Sigmoid colon (tissue), 7 donors: ENCODE data around the gene MTX3. TPM values are rescaled to one million over a fixed set of nuclear protein-coding genes. Genes with fewer than 3 reads are reported as not detected.

Experiments
- DNase-seq: peaks from one replicate; pipeline ENCODE4 v3.0.0-alpha.2; 2019
- H3K27ac ChIP-seq, 4 donors: fragments of 200-600 bp; sonication (generic); one replicate each; pipeline ENCODE4 v1.5.1; 2016 to 2019; ENCODE audit warnings: mild to moderate bottlenecking in 1 of 4
- H3K27me3 ChIP-seq, 3 donors: fragments of 200-600 bp; sonication (generic); one replicate each; pipeline ENCODE4 v1.5.1; 2019; ENCODE audit warnings: mild to moderate bottlenecking in 1 of 3
- H3K36me3 ChIP-seq, 4 donors: fragments of 200-600 bp; sonication (generic); one replicate each; pipeline ENCODE4 v1.5.1; 2016 to 2019
- H3K4me1 ChIP-seq, 4 donors: fragments of 200-600 bp; sonication (generic); one replicate each; pipeline ENCODE4 v1.5.1; 2017 to 2019
- H3K4me3 ChIP-seq, 4 donors: fragments of 200-600 bp; sonication (generic); one replicate each; pipeline ENCODE4 v1.5.1; 2017 to 2019; ENCODE audit warnings: mild to moderate bottlenecking in 2 of 4, moderate library complexity in 1 of 4
- H3K9me3 ChIP-seq, 4 donors: fragments of 200-600 bp in 3 of 4; sonication (generic) in 3 of 4; one replicate each; pipeline versions ENCODE4 v1.5.1 to v1.6.1; 2013 to 2019
- EP300 ChIP-seq, 4 donors: sonication (generic); formaldehyde crosslinking; IDR thresholded peaks; one replicate each; pipeline ENCODE4 v1.6.1; 2017; ENCODE audit warnings: antibody characterized with exemption in 4 of 4
- POLR2A ChIP-seq, 2 donors: fragments of 450-650 bp; IDR thresholded peaks; one replicate each; pipeline ENCODE4 v1.6.1; 2016; ENCODE audit warnings: antibody characterized with exemption in 2 of 2, mild to moderate bottlenecking in 2 of 2, moderate library complexity in 2 of 2
- POLR2AphosphoS5 ChIP-seq, 4 donors: sonication (generic); formaldehyde crosslinking; IDR thresholded peaks; one replicate each; pipeline ENCODE4 v1.6.1; 2017; ENCODE audit warnings: antibody characterized with exemption in 4 of 4
- WGBS, 2 donors: extraction: QIAGEN DNeasy Blood & Tissue Kit; methylation state at CpG; one replicate each; pipeline ENCODE4 v1.1.7; 2013; 5-methylcytosine and 5-hydroxymethylcytosine counted together
- intact Hi-C: fragments of 100-400 bp; cut with DNase I; formaldehyde crosslinking; loops from one replicate; pipeline ENCODE4 v1.15.1; 2023
- polyA plus RNA-seq, 3 donors: library from polyadenylated mRNA; stranded (reverse); fragments of 200-250 nt; gene quantifications; one replicate each; pipeline ENCODE4 v1.2.3, GENCODE V29; 2013
- total RNA-seq, 4 donors: library from RNA; depleted of rRNA; stranded (reverse); fragments of >200 nt; gene quantifications; one replicate each; pipeline ENCODE4 v1.1.0, GENCODE V29; 2016
- TF ChIP-seq, protein P1 (sequence below), 4 experiments: fragments of 450-650 bp in 3 of 4; fragments of 200-600 bp in 1 of 4; IDR thresholded peaks; one replicate each; pipeline ENCODE4 v1.5.1; 2016 to 2019; ENCODE audit warnings: antibody characterized with exemption in 4 of 4, mild to moderate bottlenecking in 3 of 4, moderate library complexity in 2 of 4
- donor health status: healthy with polysubstance abuse.
- donor health status: Bipolar disorder and iron deficiency.
- donor health status: healthy.

The MTX3 gene
- total and polyA plus RNA-seq, 7 donors: 1.8 to 18.3 (median 14.5) TPM

DNA sequence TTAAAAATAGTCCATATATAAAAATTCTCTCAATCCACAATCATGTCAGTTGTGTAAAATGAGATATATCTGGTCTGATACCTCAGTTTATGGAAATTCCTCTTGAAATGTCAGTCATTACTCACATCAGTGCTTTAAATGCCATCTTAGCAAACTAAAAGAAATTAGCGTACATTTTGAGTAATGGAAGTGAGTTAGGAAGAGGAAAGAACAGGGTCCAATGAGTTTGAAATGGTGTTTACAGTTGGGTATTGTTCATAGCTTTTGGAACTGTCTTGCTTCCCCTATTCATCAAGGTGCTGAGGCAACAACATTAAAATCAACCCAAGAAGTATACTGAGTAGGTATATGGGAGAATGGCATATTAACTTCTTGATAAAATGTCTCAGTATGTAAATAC, 8.7 kb upstream of the MTX3 start:
- 93 to 96% methylated on average over 1 of the region's 1 CpG for WGBS, 2 donors
- H3K4me1 ChIP-seq: no peaks in the 10 kb centered on the region
- H3K27ac ChIP-seq: no peak overlapping the region
- intact Hi-C loops: loop anchor here (10.0 kb wide), 1 partner anchor 305 kb away; no protein-coding TSS in a partner anchor
- no peaks in the 10 kb centered on the region for H3K9me3 ChIP-seq
- H3K27me3 ChIP-seq: no peaks in the 10 kb centered on the region
- DNase-seq: no peak
- no peaks in the 10 kb centered on the region for H3K36me3 ChIP-seq
- H3K4me3 ChIP-seq: no peak overlapping the region
- TF ChIP-seq POLR2AphosphoS5 (IDR thresholded peaks at IDR 0.05) (no peak), POLR2A (IDR thresholded peaks at IDR 0.05) (no peak), EP300 (IDR thresholded peaks at IDR 0.05) (no peak)
- TF ChIP-seq, protein P1, sequence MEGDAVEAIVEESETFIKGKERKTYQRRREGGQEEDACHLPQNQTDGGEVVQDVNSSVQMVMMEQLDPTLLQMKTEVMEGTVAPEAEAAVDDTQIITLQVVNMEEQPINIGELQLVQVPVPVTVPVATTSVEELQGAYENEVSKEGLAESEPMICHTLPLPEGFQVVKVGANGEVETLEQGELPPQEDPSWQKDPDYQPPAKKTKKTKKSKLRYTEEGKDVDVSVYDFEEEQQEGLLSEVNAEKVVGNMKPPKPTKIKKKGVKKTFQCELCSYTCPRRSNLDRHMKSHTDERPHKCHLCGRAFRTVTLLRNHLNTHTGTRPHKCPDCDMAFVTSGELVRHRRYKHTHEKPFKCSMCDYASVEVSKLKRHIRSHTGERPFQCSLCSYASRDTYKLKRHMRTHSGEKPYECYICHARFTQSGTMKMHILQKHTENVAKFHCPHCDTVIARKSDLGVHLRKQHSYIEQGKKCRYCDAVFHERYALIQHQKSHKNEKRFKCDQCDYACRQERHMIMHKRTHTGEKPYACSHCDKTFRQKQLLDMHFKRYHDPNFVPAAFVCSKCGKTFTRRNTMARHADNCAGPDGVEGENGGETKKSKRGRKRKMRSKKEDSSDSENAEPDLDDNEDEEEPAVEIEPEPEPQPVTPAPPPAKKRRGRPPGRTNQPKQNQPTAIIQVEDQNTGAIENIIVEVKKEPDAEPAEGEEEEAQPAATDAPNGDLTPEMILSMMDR (IDR thresholded peaks at IDR 0.05): no peak

DNA sequence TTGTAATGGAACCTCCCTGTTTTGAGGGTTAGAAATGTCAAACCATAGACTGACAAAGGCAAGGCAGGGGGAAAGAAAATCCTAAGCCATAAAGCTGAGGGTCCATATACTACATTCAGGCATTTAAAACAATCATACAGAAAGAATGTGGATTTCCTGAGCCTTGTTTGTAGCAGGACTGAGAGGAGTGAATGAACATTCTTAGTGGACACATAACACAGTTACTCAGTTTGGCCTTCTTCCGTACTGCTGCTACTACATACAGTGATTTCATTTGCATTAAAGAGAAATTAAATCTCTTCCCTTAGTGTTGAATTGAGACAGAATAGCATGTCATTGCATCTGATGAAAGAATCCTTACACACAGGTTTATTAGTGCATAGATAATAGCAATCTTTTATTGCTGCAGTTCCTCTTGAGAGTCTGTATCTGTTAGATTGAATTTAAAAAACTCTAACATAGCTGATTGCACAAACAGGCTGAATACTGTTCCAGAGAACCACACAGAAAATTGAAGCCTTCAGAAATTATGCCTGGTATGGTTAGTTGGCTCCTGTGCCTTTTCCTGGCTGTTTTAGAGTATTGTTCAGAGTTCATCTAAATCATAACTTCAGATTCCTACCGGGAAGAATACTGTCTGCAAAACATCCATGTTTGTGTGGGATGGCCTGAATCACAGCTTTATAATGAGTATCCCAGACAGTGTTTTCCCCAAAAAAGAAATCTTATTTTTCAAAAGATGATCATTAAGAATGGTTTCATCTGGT, 2.0 kb upstream of the MTX3 start:
- intact Hi-C loops: loop anchor here (5.0 to 10.0 kb wide), 2 partner anchors 89 to 312 kb away; no protein-coding TSS in a partner anchor
- Histone ChIP-seq H3K27ac (no peak overlapping the region), H3K9me3 (no peaks in the 10 kb centered on the region), H3K4me1 (peaks cover 0 to 18% (median 17%) of the 10 kb centered on the region in 4 donors), H3K4me3 (no peak overlapping the region), H3K36me3 (peaks cover 0 to 11% (median 2%) of the 10 kb centered on the region in 4 donors), H3K27me3 (no peaks in the 10 kb centered on the region)
- TF ChIP-seq POLR2AphosphoS5 (IDR thresholded peaks at IDR 0.05): no peak
- TF ChIP-seq, protein P1 (IDR thresholded peaks at IDR 0.05): no peak
- no peak for TF ChIP-seq EP300 (IDR thresholded peaks at IDR 0.05)
- TF ChIP-seq POLR2A (IDR thresholded peaks at IDR 0.05): no peak
- no peak for DNase-seq
- 95 to 97% methylated on average over 2 of the region's 2 CpGs for WGBS, 2 donors

DNA sequence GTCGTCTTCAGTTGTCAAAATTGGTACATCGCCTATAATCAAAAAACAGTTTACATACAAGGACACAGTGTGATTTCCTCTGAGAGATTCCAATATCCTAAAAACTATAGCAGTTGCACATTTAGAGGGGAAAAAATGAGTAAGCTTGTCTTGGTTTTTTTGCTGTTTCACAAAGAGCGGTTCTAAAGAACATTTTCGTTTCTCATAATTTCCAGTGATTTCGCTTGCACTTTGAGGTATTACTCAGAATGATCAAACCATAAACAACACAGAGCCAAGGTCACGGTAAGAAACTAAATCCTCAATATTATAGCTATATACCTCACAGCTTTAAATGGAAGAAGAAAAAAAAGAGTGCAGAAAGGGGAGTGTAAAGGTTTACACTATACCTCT, 861 bp downstream of the MTX3 start:
- no peaks in the 10 kb centered on the region for H3K27me3 ChIP-seq
- DNase-seq: no peak
- 62 to 82% methylated on average over 6 of the region's 6 CpGs for WGBS, 2 donors
- TF ChIP-seq EP300 (IDR thresholded peaks at IDR 0.05): no peak
- no peak for TF ChIP-seq POLR2A (IDR thresholded peaks at IDR 0.05)
- TF ChIP-seq POLR2AphosphoS5 (IDR thresholded peaks at IDR 0.05): no peak
- TF ChIP-seq, protein P1 (IDR thresholded peaks at IDR 0.05): no peak
- H3K27ac ChIP-seq: peak overlapping the region; percentile 76 to 82 (median 78)
- peaks cover 0 to 40% (median 11%) of the 10 kb centered on the region in 4 donors for H3K36me3 ChIP-seq
- H3K4me1 ChIP-seq: peaks cover 0 to 18% (median 17%) of the 10 kb centered on the region in 4 donors
- no peaks in the 10 kb centered on the region for H3K9me3 ChIP-seq
- H3K4me3 ChIP-seq: peak overlapping the region; percentile 64 to 90 (median 88)
- intact Hi-C loops: loop anchor here (2.0 to 10.0 kb wide), 3 partner anchors 92 to 377 kb away; partner anchors contain the start of gene TENT2

DNA sequence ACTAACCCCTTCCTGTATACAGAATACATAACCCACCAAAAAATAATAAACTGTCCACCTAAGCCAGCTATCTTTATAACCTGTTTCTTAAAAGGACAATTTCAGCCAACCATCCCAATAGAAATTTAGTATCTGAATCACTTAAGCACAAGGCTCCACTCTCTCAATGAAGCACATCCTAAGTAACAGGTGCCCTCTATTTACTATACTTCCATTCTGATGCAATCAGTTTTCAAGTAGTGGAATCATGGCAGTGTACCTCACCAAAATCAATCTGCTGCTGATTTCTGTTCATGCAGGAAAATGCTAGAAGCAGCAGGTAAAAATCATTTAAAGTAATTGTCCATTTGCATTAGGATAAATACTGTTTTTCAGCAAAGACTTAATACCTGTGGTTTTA, 4.8 kb downstream of the MTX3 start:
- H3K36me3 ChIP-seq: peaks cover 20 to 80% (median 29%) of the 10 kb centered on the region in 4 donors
- no peaks in the 10 kb centered on the region for H3K27me3 ChIP-seq
- H3K9me3 ChIP-seq: no peaks in the 10 kb centered on the region
- TF ChIP-seq, protein P1 (IDR thresholded peaks at IDR 0.05): no peak
- TF ChIP-seq EP300 (IDR thresholded peaks at IDR 0.05): no peak
- TF ChIP-seq POLR2A (IDR thresholded peaks at IDR 0.05): no peak
- no peak for TF ChIP-seq POLR2AphosphoS5 (IDR thresholded peaks at IDR 0.05)
- intact Hi-C loops: no loop called here
- H3K4me1 ChIP-seq: peaks cover 0 to 11% (median 10%) of the 10 kb centered on the region in 4 donors
- H3K27ac ChIP-seq: no peak overlapping the region
- DNase-seq: no peak
- H3K4me3 ChIP-seq: no peak overlapping the region
